Measurements from ENCODE around the gene BRINP3. TPM values are rescaled to one million over a fixed set of nuclear protein-coding genes. Genes with fewer than 3 reads are reported as not detected.

The BRINP3 gene
- total RNA-seq, 2 donors from 2014 or later, result 6.8 to 8.0 TPM

DNA sequence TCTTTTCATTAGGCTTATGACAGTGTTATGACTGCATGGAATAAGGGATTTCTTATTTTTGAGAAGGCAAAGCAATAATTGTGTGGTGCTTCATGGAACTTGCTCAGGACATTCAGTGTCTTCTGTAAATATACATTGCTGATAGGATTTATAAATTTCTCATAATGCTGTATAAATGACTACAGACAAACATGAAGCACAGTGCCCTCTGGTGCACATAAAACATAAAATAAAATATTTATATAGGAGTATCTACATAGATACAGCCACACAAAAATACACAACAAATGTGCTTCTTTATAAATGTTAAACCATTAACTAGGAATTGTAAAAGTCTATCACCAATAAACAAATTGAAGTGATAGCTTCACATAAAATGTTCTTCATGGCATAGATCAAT lies 24.1 kb downstream of the BRINP3 start:
- Histone ChIP-seq H3K27ac (no peak overlapping the region), H3K36me3 (no peaks in the 10 kb centered on the region), H3K9me3 (no peaks in the 10 kb centered on the region)

DNA sequence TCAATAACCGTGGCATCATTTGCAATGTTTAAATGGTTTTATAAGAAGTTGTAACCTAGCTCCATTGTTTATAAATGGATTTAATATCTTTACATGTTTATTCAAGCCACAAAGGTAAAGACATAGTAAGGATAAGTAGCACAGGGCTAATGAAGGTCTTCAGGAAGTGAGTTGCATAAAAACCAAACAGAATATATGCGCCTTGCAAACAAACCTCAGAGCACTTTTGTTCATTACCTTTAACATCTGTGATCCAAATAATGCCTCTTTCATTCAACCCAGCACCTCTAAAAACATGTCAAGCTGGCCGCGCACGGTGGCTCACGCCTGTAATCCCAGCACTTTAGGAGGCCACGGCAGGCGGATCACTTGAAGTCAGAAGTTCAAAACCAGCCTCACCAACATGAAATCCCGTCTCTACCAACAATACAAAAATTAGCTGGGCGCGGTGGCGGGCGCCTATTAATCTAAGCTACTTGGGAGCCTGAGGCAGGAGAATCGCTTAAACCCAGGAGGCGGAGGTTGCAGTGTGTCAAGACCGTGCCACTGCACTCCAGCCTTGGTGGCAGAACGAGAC lies 25.3 kb downstream of the BRINP3 start:
- TF ChIP-seq CTCF (IDR thresholded peaks at IDR 0.05), result no peak
- Histone ChIP-seq H3K4me1 (no peaks in the 10 kb centered on the region), H3K9me3 (no peaks in the 10 kb centered on the region), H3K27ac (no peak overlapping the region), H3K36me3 (no peaks in the 10 kb centered on the region), H3K27me3 (no peaks in the 10 kb centered on the region), H3K4me3 (no peak overlapping the region)
- no peak for DNase-seq (ENCODE audit: low spot score)

More for the DNA sequence above, 24.1 kb downstream of the BRINP3 start:
- no peak for TF ChIP-seq CTCF (IDR thresholded peaks at IDR 0.05)
- Histone ChIP-seq H3K4me1 (no peaks in the 10 kb centered on the region), H3K27me3 (no peaks in the 10 kb centered on the region), H3K4me3 (no peak overlapping the region)
- no peak for DNase-seq (ENCODE audit: low spot score)

GRCh38 chr1:190444464-190444863 lies 33.2 kb downstream of the BRINP3 start:
- H3K9me3 ChIP-seq, result no peaks in the 10 kb centered on the region
- TF ChIP-seq CTCF (IDR thresholded peaks at IDR 0.05), result no peak
- DNase-seq (ENCODE audit: low spot score), result no peak

GRCh38 chr1:190439447-190439846 lies 38.2 kb downstream of the BRINP3 start:
- TF ChIP-seq CTCF (IDR thresholded peaks at IDR 0.05), result no peak
- no peak overlapping the region for H3K4me3 ChIP-seq
- H3K4me1 ChIP-seq, result no peaks in the 10 kb centered on the region
- H3K9me3 ChIP-seq, result no peaks in the 10 kb centered on the region
- H3K36me3 ChIP-seq, result no peaks in the 10 kb centered on the region
- no peak overlapping the region for H3K27ac ChIP-seq
- no peaks in the 10 kb centered on the region for H3K27me3 ChIP-seq
- DNase-seq (ENCODE audit: low spot score), result no peak

More at GRCh38 chr1:190444464-190444863, 33.2 kb downstream of the BRINP3 start:
- Histone ChIP-seq H3K27me3 (no peaks in the 10 kb centered on the region), H3K4me1 (no peaks in the 10 kb centered on the region), H3K27ac (no peak overlapping the region), H3K4me3 (no peak overlapping the region), H3K36me3 (no peaks in the 10 kb centered on the region)

DNA sequence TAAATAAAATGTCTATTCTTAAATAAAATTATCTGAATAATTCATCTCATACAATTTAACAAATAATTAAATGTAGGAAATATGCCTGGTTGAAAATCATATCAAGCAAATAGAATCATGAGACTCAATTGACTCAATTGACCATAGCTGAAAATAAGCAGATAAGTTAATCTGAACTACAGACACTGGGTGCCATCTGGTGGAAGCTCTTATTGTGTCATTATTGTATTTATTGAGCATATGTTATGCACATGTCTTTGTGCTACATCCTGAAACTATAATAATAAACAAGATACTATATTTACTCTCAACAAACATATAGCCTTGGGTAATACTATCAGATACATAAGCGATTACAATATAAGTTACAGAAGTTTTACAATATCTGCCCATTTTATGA lies 41.0 kb downstream of the BRINP3 start:
- no peaks in the 10 kb centered on the region for H3K9me3 ChIP-seq
- no peaks in the 10 kb centered on the region for H3K4me1 ChIP-seq
- H3K36me3 ChIP-seq, result no peaks in the 10 kb centered on the region
- TF ChIP-seq CTCF (IDR thresholded peaks at IDR 0.05), result no peak
- DNase-seq (ENCODE audit: low spot score), result no peak
- H3K4me3 ChIP-seq, result no peak overlapping the region
- H3K27ac ChIP-seq, result no peak overlapping the region
- H3K27me3 ChIP-seq, result no peaks in the 10 kb centered on the region

GRCh38 chr1:190429932-190430331 lies 47.7 kb downstream of the BRINP3 start:
- no peaks in the 10 kb centered on the region for H3K4me1 ChIP-seq
- TF ChIP-seq CTCF (IDR thresholded peaks at IDR 0.05), result no peak
- no peaks in the 10 kb centered on the region for H3K27me3 ChIP-seq
- H3K27ac ChIP-seq, result no peak overlapping the region
- DNase-seq (ENCODE audit: low spot score), result no peak
- H3K9me3 ChIP-seq, result no peaks in the 10 kb centered on the region
- no peaks in the 10 kb centered on the region for H3K36me3 ChIP-seq
- H3K4me3 ChIP-seq, result no peak overlapping the region
